HepG2 (cell line): Measurements from ENCODE around the gene TELO2. TPM values are rescaled to one million over a fixed set of nuclear protein-coding genes. Genes with fewer than 3 reads are reported as not detected.

Experiments
- ATAC-seq: fragments of 200-7000 bp; cut with Tn5 transposase; 3 replicates; pipeline ENCODE4 v1.9.1; 2020; ENCODE audit warnings: mild to moderate bottlenecking, moderate library complexity
- BruUV-seq: library from RNA; stranded (reverse); fragments of 400-500 nt; replicated peaks from 2 replicates; lab custom pipeline; 2021; lab: Mats Ljungman, UMichigan
- CTCF ChIA-PET: fragments of 300-600 bp; formaldehyde crosslinking; extraction: SDS; loops from one replicate; lab custom pipeline; 2021; ENCODE audit warnings: low total read pairs, inconsistent platforms, low intra/inter-chr PET ratio; lab: Yijun Ruan, JAX
- POLR2A ChIA-PET: fragments of 350-600 bp; sonication (Branson Sonifier 250); formaldehyde crosslinking; loops from one replicate; lab custom pipeline; 2020; ENCODE audit warnings: antibody characterized with exemption, inconsistent platforms; lab: Yijun Ruan, JAX
- DNase-seq: peaks from one replicate; pipeline ENCODE4 v3.0.0-alpha.2; 2015; ENCODE audit warnings: low spot score
- FAIRE-seq: peaks from 3 replicates; lab custom pipeline; 2011; peaks lifted over from hg19 to GRCh38; lab: Jason Lieb, UNC
- H2AFZ ChIP-seq: one replicate; pipeline ENCODE4 v1.6.1; 2011; ENCODE audit warnings: low read length, inconsistent platforms
- H3K27ac ChIP-seq: fragments of 300-600 bp; 3 replicates; pipeline ENCODE4 v1.8.0; 2011; ENCODE audit warnings: mixed run types, mild to moderate bottlenecking, mixed read lengths, low read length, inconsistent platforms; ENCODE audit not compliant: insufficient read depth; ENCODE audit errors: extremely low read length
- H3K27me3 ChIP-seq, 2 experiments: fragments of 200-600 bp in 1 of 2; 2 replicates in 1 of 2; 3 replicates in 1 of 2; pipeline versions ENCODE4 v1.6.0 to v1.8.0; 2011; ENCODE audit warnings: low read length in 2 of 2, mild to moderate bottlenecking in 2 of 2, moderate library complexity in 2 of 2, inconsistent platforms in 1 of 2; ENCODE audit not compliant: insufficient read depth in 2 of 2, control insufficient read depth in 1 of 2
- H3K36me3 ChIP-seq, 2 experiments: fragments of 200-600 bp in 1 of 2; replicated peaks in 1 of 2; 2 replicates in 1 of 2; 3 replicates in 1 of 2; pipeline versions ENCODE4 v1.5.1 to v1.8.0; 2011; ENCODE audit warnings: low read length in 2 of 2, inconsistent platforms in 1 of 2; ENCODE audit not compliant: insufficient read depth in 2 of 2, control insufficient read depth in 1 of 2
- H3K4me1 ChIP-seq: 2 replicates; pipeline ENCODE4 v1.5.1; 2012; ENCODE audit warnings: low read length, inconsistent platforms; ENCODE audit not compliant: insufficient read depth
- H3K4me2 ChIP-seq: 2 replicates; pipeline ENCODE4 v1.6.0; 2011; ENCODE audit warnings: low read depth, low read length, inconsistent platforms
- H3K4me3 ChIP-seq, 3 experiments: fragments of 200-600 bp in 1 of 3; sonication (generic), shearing (Covaris generic) in 1 of 3; replicated peaks in 1 of 3; 2 replicates each; pipeline ENCODE4 v1.5.1; 2011 to 2016; ENCODE audit warnings: low read length in 3 of 3, inconsistent platforms in 2 of 3, low read depth in 2 of 3, mild to moderate bottlenecking in 2 of 3, control low read depth in 1 of 3, mixed read lengths in 1 of 3; ENCODE audit not compliant: insufficient read depth in 1 of 3
- H3K79me2 ChIP-seq: one replicate; pipeline ENCODE4 v1.6.1; 2011; ENCODE audit warnings: low read length, inconsistent platforms; ENCODE audit not compliant: insufficient read depth
- H3K9ac ChIP-seq: 2 replicates; pipeline ENCODE4 v1.6.0; 2011; ENCODE audit warnings: mild to moderate bottlenecking, low read depth, low read length, inconsistent platforms; ENCODE audit not compliant: insufficient read depth
- H3K9me3 ChIP-seq: 2 replicates; pipeline ENCODE4 v1.5.1; 2012; ENCODE audit warnings: mild to moderate bottlenecking, low read length
- H4K20me1 ChIP-seq: 2 replicates; pipeline ENCODE4 v1.6.0; 2011; ENCODE audit warnings: inconsistent platforms, mild to moderate bottlenecking, low read length, moderate library complexity; ENCODE audit not compliant: insufficient read depth
- AGO2 ChIP-seq: fragments of 200-400 bp; formaldehyde crosslinking; optimal IDR thresholded peaks from 2 replicates; pipeline ENCODE3; 2017; ENCODE audit warnings: mild to moderate bottlenecking, low read depth, low read length, moderate library complexity
- MAF1 ChIP-seq: sonication (generic); formaldehyde crosslinking; IDR thresholded peaks from 2 replicates; pipeline ENCODE4 v1.5.0; 2020; ENCODE audit warnings: missing genetic modification reagents, borderline replicate concordance
- TBL1XR1 ChIP-seq: fragments of 150-350 bp; IDR thresholded peaks from 2 replicates; pipeline ENCODE4 v1.6.1; 2014; ENCODE audit warnings: borderline replicate concordance, low read length; ENCODE audit not compliant: partially characterized antibody
- ZNF121 ChIP-seq: sonication (generic); formaldehyde crosslinking; IDR thresholded peaks from 2 replicates; pipeline ENCODE4 v1.5.0; 2020; ENCODE audit warnings: mild to moderate bottlenecking, missing genetic modification reagents
- ZNF18 ChIP-seq: sonication (generic); formaldehyde crosslinking; IDR thresholded peaks from 2 replicates; pipeline ENCODE4 v1.8.0; 2022; ENCODE audit warnings: mild to moderate bottlenecking, missing genetic modification reagents; ENCODE audit not compliant: insufficient replicate concordance
- ZNF580 ChIP-seq: IDR thresholded peaks from 2 replicates; pipeline ENCODE4 v1.6.1; 2016; ENCODE audit warnings: low read depth, borderline replicate concordance
- WGBS: methylation state at CpG from one replicate; pipeline ENCODE4 v1.1.6; 2017; ENCODE audit warnings: low lambda C conversion rate; 5-methylcytosine and 5-hydroxymethylcytosine counted together
- in situ Hi-C: cut with HindIII; loops from 2 replicates; pipeline ENCODE4 v1.10.0; 2017; ENCODE audit warnings: low pct_unique_long_range_greater_than_20kb; ENCODE audit not compliant: extremely low pct_ligation_motif_present
- intact Hi-C: fragments of 100-400 bp; cut with micrococcal nuclease; formaldehyde crosslinking; loops from one replicate; pipeline ENCODE4 v1.10.0; 2022; ENCODE audit not compliant: unreplicated experiment
- polyA plus RNA-seq, 8 experiments: library from polyadenylated mRNA; depleted of rRNA in 3 of 8; stranded (reverse) in 7 of 8; unstranded in 1 of 8; fragments of >200 nt; fragmentation: Illumina TruSeq in 4 of 8; extraction: Trizol in 4 of 8; gene quantifications; 2 replicates each; pipeline versions ENCODE4 v1.2.1 to v1.2.3, GENCODE V29; 2011 to 2016; ENCODE audit warnings: low read depth in 4 of 8, missing spikeins in 1 of 8, mixed read lengths in 1 of 8; ENCODE audit not compliant: insufficient read depth in 1 of 8
- total RNA-seq, 5 experiments: library from RNA; depleted of rRNA; stranded (reverse); fragments of >200 nt; fragmentation: Illumina TruSeq; extraction: Trizol; gene quantifications; 2 replicates each; pipeline ENCODE4 v1.2.3, GENCODE V29; 2016; ENCODE audit warnings: low read depth in 1 of 5

Gene TELO2
- total and polyA plus RNA-seq, 2 of the 13 experiments (the other 11 are each of a cell fraction or from before 2014, with no cell fraction given): 10.1 to 17.9 TPM

GRCh38 chr16:1505073-1505844 is 12.1 kb downstream of the TELO2 start:
- peaks cover 12 to 24% of the 10 kb centered on the region in 2 experiments; a peak in 2 of 5 replicates for H3K36me3 ChIP-seq
- POLR2A ChIA-PET: interaction anchor here (0.7 kb wide), 1 partner anchor 11 kb away, joined by 3 read pairs; no protein-coding TSS in a partner anchor
- H4K20me1 ChIP-seq: no peaks in the 10 kb centered on the region
- H3K4me1 ChIP-seq: no peaks in the 10 kb centered on the region
- in situ Hi-C loops (no loop called here), intact Hi-C loops (no loop called here)
- H3K79me2 ChIP-seq: no peaks in the 10 kb centered on the region
- WGBS: 99% methylated on average over 17 of the region's 37 CpGs
- no peaks in the 10 kb centered on the region for H3K27me3 ChIP-seq
- H3K9me3 ChIP-seq: no peaks in the 10 kb centered on the region
- FAIRE-seq (no peak), DNase-seq (no peak), ATAC-seq (no peak)
- CTCF ChIA-PET: no interaction called here
- TF ChIP-seq ZNF121 (CRISPR knock-in tag) (no peak), AGO2 (peak; percentile 67), MAF1 (no peak), TBL1XR1 (no peak), ZNF580 (CRISPR knock-in tag) (no peak), ZNF18 (CRISPR knock-in tag) (no peak)
- no peak overlapping the region for H3K27ac ChIP-seq
- no peak overlapping the region for H3K9ac ChIP-seq
- H2AFZ ChIP-seq: no peak overlapping the region
- no peak overlapping the region for H3K4me3 ChIP-seq
- no peak overlapping the region for H3K4me2 ChIP-seq
- no TSS peak for BruUV-seq
